Neural crest cell (in vitro differentiated cells): ENCODE data around the gene TRIB2. TPM values are rescaled to one million over a fixed set of nuclear protein-coding genes. Genes with fewer than 3 reads are reported as not detected.

Source experiments
- DNase-seq: peaks from one replicate; pipeline ENCODE4 v3.0.0; 2021; ENCODE audit warnings: low read depth, mixed read lengths, low spot score
- H3K27ac Mint-ChIP-seq: one replicate; pipeline ENCODE4 v1.8.0; 2021; ENCODE audit warnings: mild to moderate bottlenecking, mixed read lengths; ENCODE audit not compliant: unreplicated experiment
- H3K27me3 Mint-ChIP-seq: 2 replicates; pipeline ENCODE4 v1.8.0; 2021; ENCODE audit warnings: low read depth, mild to moderate bottlenecking, mixed read lengths
- H3K36me3 Mint-ChIP-seq: 2 replicates; pipeline ENCODE4 v1.8.0; 2021; ENCODE audit warnings: low read depth, mild to moderate bottlenecking, mixed read lengths
- H3K4me1 Mint-ChIP-seq: 2 replicates; pipeline ENCODE4 v1.8.0; 2021; ENCODE audit warnings: mixed read lengths
- H3K4me3 Mint-ChIP-seq: one replicate; pipeline ENCODE4 v1.8.0; 2021; ENCODE audit warnings: mild to moderate bottlenecking, mixed read lengths
- H3K9me3 Mint-ChIP-seq: 2 replicates; pipeline ENCODE4 v1.8.0; 2021; ENCODE audit warnings: mixed read lengths
- total RNA-seq: library from RNA; stranded (reverse); gene quantifications from 2 replicates; pipeline ENCODE4 v1.2.1, GENCODE V29; 2021
- TF ChIP-seq, protein P1 (sequence below): fragments of 200-600 bp; sonication (generic); conservative IDR thresholded peaks from 2 replicates; pipeline ENCODE4 v1.5.0; 2021; ENCODE audit warnings: antibody characterized with exemption, mild to moderate bottlenecking

Gene TRIB2
- total RNA-seq, 1 donor from 2014 or later, result 74.3 TPM

DNA sequence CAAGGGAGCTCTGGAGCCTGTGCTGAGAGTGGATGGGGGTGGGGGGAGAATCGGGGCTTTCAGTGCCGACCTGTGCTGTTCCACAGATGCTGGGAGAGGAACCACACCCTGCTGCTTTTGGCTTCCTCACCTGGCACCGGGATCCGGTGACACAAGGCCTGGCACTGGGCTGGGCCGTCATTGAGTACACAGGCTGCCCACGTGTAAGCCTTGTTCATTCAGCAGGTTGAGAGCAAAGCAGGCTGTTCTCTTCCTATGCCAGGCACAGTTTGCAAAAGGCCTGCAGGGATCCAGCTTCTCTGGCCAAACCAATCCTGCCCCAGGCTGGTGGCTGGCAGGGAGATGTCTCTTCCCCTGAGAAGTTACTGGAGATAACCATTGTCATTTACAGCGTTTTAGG lies 17.1 kb downstream of the TRIB2 start:
- Mint-ChIP-seq H3K4me3 (no peak overlapping the region), H3K27me3 (no peaks in the 10 kb centered on the region), H3K4me1 (peaks cover 71% of the 10 kb centered on the region), H3K27ac (no peak overlapping the region), H3K9me3 (no peaks in the 10 kb centered on the region), H3K36me3 (peaks cover 41% of the 10 kb centered on the region)
- DNase-seq, result no peak
- TF ChIP-seq, protein P1, sequence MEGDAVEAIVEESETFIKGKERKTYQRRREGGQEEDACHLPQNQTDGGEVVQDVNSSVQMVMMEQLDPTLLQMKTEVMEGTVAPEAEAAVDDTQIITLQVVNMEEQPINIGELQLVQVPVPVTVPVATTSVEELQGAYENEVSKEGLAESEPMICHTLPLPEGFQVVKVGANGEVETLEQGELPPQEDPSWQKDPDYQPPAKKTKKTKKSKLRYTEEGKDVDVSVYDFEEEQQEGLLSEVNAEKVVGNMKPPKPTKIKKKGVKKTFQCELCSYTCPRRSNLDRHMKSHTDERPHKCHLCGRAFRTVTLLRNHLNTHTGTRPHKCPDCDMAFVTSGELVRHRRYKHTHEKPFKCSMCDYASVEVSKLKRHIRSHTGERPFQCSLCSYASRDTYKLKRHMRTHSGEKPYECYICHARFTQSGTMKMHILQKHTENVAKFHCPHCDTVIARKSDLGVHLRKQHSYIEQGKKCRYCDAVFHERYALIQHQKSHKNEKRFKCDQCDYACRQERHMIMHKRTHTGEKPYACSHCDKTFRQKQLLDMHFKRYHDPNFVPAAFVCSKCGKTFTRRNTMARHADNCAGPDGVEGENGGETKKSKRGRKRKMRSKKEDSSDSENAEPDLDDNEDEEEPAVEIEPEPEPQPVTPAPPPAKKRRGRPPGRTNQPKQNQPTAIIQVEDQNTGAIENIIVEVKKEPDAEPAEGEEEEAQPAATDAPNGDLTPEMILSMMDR, result no peak

DNA sequence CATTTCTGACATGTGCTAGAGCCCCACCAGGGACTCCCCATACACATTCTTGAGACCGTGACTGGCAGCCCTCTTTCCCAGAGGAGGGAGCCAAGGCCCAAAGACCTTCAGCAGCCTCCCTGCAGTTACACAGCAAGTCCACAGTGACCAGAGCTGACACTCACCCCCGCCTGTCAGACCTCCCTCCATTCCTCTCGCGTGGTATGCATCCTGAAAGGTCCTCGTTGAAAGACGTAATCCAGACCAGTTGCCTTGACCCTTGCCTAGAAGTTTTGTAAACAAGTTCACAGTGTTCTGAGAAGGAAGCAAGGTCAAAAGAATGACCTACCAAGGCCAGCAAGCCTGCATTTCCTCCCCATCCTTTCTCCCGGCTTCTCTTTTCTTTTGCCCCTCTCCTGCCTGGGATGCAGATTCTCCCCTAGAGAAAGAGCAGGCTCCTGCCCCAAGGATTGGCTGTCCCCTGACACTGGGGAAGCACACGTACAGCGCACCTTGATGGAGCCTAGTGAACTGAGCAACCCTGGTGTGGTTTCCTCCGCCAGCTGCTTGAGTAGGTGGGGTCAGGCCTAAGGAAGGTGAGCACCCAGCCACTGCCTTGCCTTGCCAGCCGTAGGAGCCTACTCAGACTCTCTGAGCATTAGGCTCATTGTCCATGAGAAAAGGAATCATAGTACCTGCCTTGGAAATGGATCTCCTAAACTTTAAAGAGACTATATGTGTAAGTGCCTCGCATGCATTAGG lies 18.3 kb downstream of the TRIB2 start:
- DNase-seq, result no peak
- no peaks in the 10 kb centered on the region for H3K9me3 Mint-ChIP-seq
- H3K36me3 Mint-ChIP-seq, result peaks cover 41% of the 10 kb centered on the region
- no peaks in the 10 kb centered on the region for H3K27me3 Mint-ChIP-seq
- TF ChIP-seq, protein P1, result no peak
- peak overlapping the region; percentile 73 for H3K27ac Mint-ChIP-seq
- H3K4me1 Mint-ChIP-seq, result peaks cover 65% of the 10 kb centered on the region
- H3K4me3 Mint-ChIP-seq, result peak overlapping the region; percentile 55

DNA sequence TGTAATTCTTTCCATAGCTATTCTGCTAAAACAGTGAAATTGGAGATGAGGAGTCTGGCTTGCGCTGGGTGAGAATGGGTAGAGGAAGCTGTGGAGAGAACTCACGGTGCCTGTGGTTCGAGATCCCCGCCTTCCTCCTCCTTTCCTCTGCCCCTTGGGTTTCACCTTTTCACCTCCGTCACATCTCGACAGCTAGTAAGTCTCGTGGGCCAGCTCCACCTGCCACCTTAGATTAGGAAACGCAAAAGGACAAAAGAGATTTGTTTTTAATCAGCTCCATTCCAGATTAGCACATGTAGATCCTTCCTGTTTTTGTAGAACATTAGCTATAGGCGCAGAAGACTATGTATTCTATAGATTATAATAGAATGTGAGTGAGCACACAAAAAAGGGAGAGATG lies 20.6 kb downstream of the TRIB2 start:
- no peak for DNase-seq
- TF ChIP-seq, protein P1, result no peak
- Mint-ChIP-seq H3K4me3 (no peak overlapping the region), H3K4me1 (peaks cover 68% of the 10 kb centered on the region), H3K9me3 (no peaks in the 10 kb centered on the region), H3K36me3 (peaks cover 44% of the 10 kb centered on the region), H3K27ac (no peak overlapping the region), H3K27me3 (no peaks in the 10 kb centered on the region)

DNA sequence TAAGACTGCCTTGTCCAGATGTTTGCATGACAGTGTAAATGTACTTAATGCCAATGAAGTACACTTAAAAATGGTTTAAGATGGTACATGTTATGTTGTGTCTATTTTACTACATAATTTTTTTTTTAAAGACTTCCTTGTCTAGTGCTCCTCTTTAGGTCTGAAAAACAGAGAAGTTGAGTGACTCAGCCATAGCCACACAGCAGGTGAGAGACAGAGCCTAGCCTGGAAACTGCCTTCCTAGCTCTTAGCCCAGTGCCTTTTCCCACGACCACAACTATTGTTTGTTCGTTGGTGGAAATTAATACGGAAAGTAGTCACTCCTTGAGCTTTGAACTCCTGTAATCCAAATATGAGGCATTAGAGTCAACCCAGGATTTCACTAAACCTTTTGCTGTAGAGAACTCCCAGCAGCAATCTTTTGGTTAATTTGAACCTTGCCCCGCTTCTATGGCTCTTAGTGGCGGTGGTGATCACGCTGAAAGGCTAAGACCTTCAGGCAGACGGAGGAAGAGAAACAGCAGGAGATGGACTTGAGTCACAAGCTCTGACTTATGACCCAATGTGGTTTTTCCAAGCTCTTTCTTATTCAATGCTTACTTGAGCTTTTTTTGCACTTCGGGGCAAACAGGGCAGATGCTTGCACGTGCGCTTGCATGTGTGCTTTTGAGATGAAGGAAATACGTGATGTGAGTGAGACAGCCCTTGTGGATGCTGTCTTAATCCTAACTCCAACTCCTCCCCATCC lies 21.2 kb downstream of the TRIB2 start:
- Mint-ChIP-seq H3K9me3 (no peaks in the 10 kb centered on the region), H3K36me3 (peaks cover 49% of the 10 kb centered on the region), H3K4me3 (no peak overlapping the region), H3K27ac (no peak overlapping the region), H3K27me3 (no peaks in the 10 kb centered on the region), H3K4me1 (peaks cover 67% of the 10 kb centered on the region)
- DNase-seq, result no peak
- TF ChIP-seq, protein P1, result no peak

DNA sequence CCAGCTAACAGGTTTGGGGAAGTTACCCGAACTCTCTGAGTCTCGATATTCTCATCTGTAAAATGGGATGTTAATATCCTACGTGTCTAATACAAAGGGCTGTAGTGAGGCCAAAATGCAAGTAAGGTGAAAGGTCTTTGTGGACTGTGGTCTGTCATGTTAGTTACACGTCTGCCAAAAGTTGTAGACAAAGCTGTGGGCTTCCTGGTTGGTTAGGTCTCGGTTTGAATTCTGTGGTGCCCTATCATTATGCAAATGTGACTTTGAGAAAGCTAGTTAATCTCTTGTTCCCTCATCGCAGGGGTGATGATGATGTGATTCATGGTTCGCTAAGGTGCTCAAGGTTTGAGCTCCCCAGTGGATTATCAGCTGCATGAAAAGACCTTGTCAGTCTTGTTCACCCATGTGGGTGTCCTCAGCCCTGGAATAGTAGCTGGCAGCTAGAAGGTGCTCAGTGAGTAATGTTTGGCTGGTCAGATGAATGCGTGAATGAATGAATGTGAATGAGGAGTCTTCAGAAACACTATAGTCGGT lies 23.1 kb downstream of the TRIB2 start:
- TF ChIP-seq, protein P1, result no peak
- no peak for DNase-seq
- H3K36me3 Mint-ChIP-seq, result peaks cover 54% of the 10 kb centered on the region
- no peaks in the 10 kb centered on the region for H3K9me3 Mint-ChIP-seq
- peaks cover 53% of the 10 kb centered on the region for H3K4me1 Mint-ChIP-seq
- H3K27ac Mint-ChIP-seq, result peak overlapping the region; percentile 44
- H3K4me3 Mint-ChIP-seq, result no peak overlapping the region
- H3K27me3 Mint-ChIP-seq, result no peaks in the 10 kb centered on the region
